A549 treated with DMSO at 1 μM for 4 hours (cell line): ENCODE data around the gene CALHM6. TPM values are rescaled to one million over a fixed set of nuclear protein-coding genes. Genes with fewer than 3 reads are reported as not detected.

Source experiments
- total RNA-seq: library from RNA; stranded (reverse); fragments of 200-300 nt; extraction: Qiagen RNA extraction; gene quantifications from 5 replicates; pipeline ENCODE4 v1.2.3, GENCODE V29; 2022; ENCODE audit warnings: low read depth

The CALHM6 gene
- total RNA-seq: 0.45 TPM in 1 of 5 replicates, not detected in the others

GRCh38 chr6:116461331-116461931 lies at the start of gene CALHM6:
TSS of gene CALHM6 (plus strand) at chr6:116461375. CDS start at chr6:116461930, 555 bp downstream.

DNA sequence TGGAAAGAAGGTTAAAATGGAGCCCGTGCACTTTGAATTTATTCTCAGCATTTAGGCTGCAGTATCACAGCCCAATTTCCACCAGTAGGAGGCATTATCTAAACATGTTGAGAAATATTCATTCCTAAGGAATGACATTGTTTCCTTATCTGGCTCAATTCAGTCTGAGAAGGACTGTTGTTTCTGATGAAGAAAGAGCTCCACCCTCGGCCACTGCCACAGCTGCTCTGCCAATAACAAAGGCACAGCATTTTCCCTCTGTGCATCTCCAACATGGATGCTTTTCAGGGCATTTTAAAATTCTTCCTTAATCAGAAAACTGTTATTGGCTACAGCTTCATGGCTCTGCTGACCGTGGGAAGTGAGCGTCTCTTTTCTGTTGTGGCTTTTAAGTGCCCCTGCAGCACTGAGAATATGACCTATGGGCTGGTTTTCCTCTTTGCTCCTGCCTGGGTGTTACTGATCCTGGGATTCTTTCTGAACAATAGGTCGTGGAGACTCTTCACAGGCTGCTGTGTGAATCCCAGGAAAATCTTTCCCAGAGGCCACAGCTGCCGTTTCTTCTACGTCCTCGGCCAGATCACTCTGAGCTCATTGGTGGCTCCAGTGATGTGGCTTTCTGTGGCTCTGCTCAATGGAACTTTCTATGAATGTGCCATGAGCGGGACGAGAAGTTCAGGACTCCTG lies 50.4 kb downstream of the CALHM6 start, which contains the start of gene CALHM5:
Gene CALHM5 (plus strand): TSS at position 216 of the 687 bp plus-strand sequence. CDS start 58 bp downstream, at position 274.

Other genes starting within 250 kb of the CALHM6 start
- gene TSPYL4, start 207.3 kb upstream of the CALHM6 start, total RNA-seq: 3.2 to 4.4 TPM (median 3.5 TPM) in 5 replicates
- 29.0 to 36.3 TPM (median 34.0 TPM) in 5 replicates for gene TSPYL1, start 181.4 kb upstream of the CALHM6 start, total RNA-seq
- 15.9 to 21.7 TPM (median 19.0 TPM) in 5 replicates for gene DSE, start 90.4 kb upstream of the CALHM6 start, total RNA-seq
- gene CALHM5, start 50.3 kb downstream of the CALHM6 start, total RNA-seq: 0.05 to 0.10 TPM (median 0.06 TPM) in 5 replicates
- gene TRAPPC3L, start 84.3 kb downstream of the CALHM6 start, total RNA-seq: not detected in 5 replicates
- gene CALHM4, start 92.4 kb downstream of the CALHM6 start, total RNA-seq: not detected in 5 replicates
- 23.1 to 41.4 TPM (median 37.2 TPM) in 5 replicates for gene RWDD1, start 110.1 kb downstream of the CALHM6 start, total RNA-seq
- 0.17 to 0.26 TPM (median 0.24 TPM) in 5 replicates for gene RSPH4A, start 155.1 kb downstream of the CALHM6 start, total RNA-seq
- gene ZUP1, start 207.4 kb downstream of the CALHM6 start, total RNA-seq: 6.3 to 8.7 TPM (median 7.0 TPM) in 5 replicates
- 1.5 to 1.8 TPM (median 1.7 TPM) in 5 replicates for gene KPNA5, start 219.8 kb downstream of the CALHM6 start, total RNA-seq